LHCN-M2 (cell line): ENCODE data around the gene ANKRD13A. TPM values are rescaled to one million over a fixed set of nuclear protein-coding genes. Genes with fewer than 3 reads are reported as not detected.

Source experiments
- DNase-seq: peaks from one replicate; pipeline ENCODE4 v3.0.0-alpha.2; 2012; ENCODE audit warnings: low read depth
- polyA plus RNA-seq: library from polyadenylated mRNA; unstranded; fragments of >200 nt; gene quantifications from one replicate; pipeline ENCODE4 v1.2.1, GENCODE V29; 2012; ENCODE audit warnings: missing spikeins
- total RNA-seq: library from RNA; depleted of rRNA; stranded (reverse); fragments of >200 nt; gene quantifications from 2 replicates; pipeline ENCODE4 v1.2.3, GENCODE V29; 2014; rRNA removed

The ANKRD13A gene
- total RNA-seq = 90.2 and 99.1 TPM in 2 replicates
- polyA plus RNA-seq = 63.1 TPM

- DNase-seq = peak; percentile 95
These were observed at the start of gene ANKRD13A for GRCh38 chr12:109998904-109999648. TSS of gene ANKRD13A (plus strand) at chr12:109999430. CDS start at chr12:109999689, 259 bp downstream.

GRCh38 chr12:109950625-109951024 is 48.6 kb upstream of the ANKRD13A start:
- DNase-seq = no peak

GRCh38 chr12:109951136-109951535 is 48.1 kb upstream of the ANKRD13A start:
- peak; percentile 92 for DNase-seq

- peak; percentile 92 for DNase-seq
These were observed 47.5 kb upstream of the ANKRD13A start for GRCh38 chr12:109951751-109952150.

- no peak for DNase-seq
These were observed 46.9 kb upstream of the ANKRD13A start for GRCh38 chr12:109952160-109952858.

- DNase-seq = no peak
These were observed 46.4 kb upstream of the ANKRD13A start for GRCh38 chr12:109952873-109953272.

GRCh38 chr12:109953656-109954055 is 45.6 kb upstream of the ANKRD13A start:
- no peak for DNase-seq

- DNase-seq = no peak
These were observed 40.9 kb upstream of the ANKRD13A start for GRCh38 chr12:109958374-109958773.

GRCh38 chr12:109959411-109960093 is 39.7 kb upstream of the ANKRD13A start:
- no peak for DNase-seq

- DNase-seq = no peak
These were observed 38.0 kb upstream of the ANKRD13A start for GRCh38 chr12:109961201-109961600.

- DNase-seq = peak; percentile 34
These were observed 37.6 kb upstream of the ANKRD13A start for GRCh38 chr12:109961612-109962011.

GRCh38 chr12:109962398-109962797 is 36.8 kb upstream of the ANKRD13A start:
- no peak for DNase-seq

GRCh38 chr12:109963330-109963729 is 35.9 kb upstream of the ANKRD13A start:
- DNase-seq = no peak

GRCh38 chr12:109963743-109964429 is 35.3 kb upstream of the ANKRD13A start:
- peak; percentile 38 for DNase-seq

GRCh38 chr12:109966546-109966945 is 32.7 kb upstream of the ANKRD13A start:
- DNase-seq = no peak

- no peak for DNase-seq
These were observed 31.7 kb upstream of the ANKRD13A start for GRCh38 chr12:109967383-109968031.

- DNase-seq = no peak
These were observed 31.2 kb upstream of the ANKRD13A start for GRCh38 chr12:109968032-109968420.

GRCh38 chr12:109968801-109969200 is 30.4 kb upstream of the ANKRD13A start:
- DNase-seq = no peak

GRCh38 chr12:109972821-109973220 is 26.4 kb upstream of the ANKRD13A start:
- DNase-seq = no peak

- DNase-seq = no peak
These were observed 17.9 kb upstream of the ANKRD13A start for GRCh38 chr12:109981311-109981710.

- DNase-seq = no peak
These were observed 17.0 kb upstream of the ANKRD13A start for GRCh38 chr12:109982210-109982609.
